Neural crest cell (in vitro differentiated cells): ENCODE results near the gene L3MBTL2. TPM values are rescaled to one million over a fixed set of nuclear protein-coding genes. Genes with fewer than 3 reads are reported as not detected.

ENCODE experiments used
- DNase-seq: peaks from one replicate; pipeline ENCODE4 v3.0.0; 2021; ENCODE audit warnings: low read depth, mixed read lengths, low spot score
- H3K27ac Mint-ChIP-seq: one replicate; pipeline ENCODE4 v1.8.0; 2021; ENCODE audit warnings: mild to moderate bottlenecking, mixed read lengths; ENCODE audit not compliant: unreplicated experiment
- H3K27me3 Mint-ChIP-seq: 2 replicates; pipeline ENCODE4 v1.8.0; 2021; ENCODE audit warnings: low read depth, mild to moderate bottlenecking, mixed read lengths
- H3K36me3 Mint-ChIP-seq: 2 replicates; pipeline ENCODE4 v1.8.0; 2021; ENCODE audit warnings: low read depth, mild to moderate bottlenecking, mixed read lengths
- H3K4me1 Mint-ChIP-seq: 2 replicates; pipeline ENCODE4 v1.8.0; 2021; ENCODE audit warnings: mixed read lengths
- H3K4me3 Mint-ChIP-seq: one replicate; pipeline ENCODE4 v1.8.0; 2021; ENCODE audit warnings: mild to moderate bottlenecking, mixed read lengths
- H3K9me3 Mint-ChIP-seq: 2 replicates; pipeline ENCODE4 v1.8.0; 2021; ENCODE audit warnings: mixed read lengths
- total RNA-seq: library from RNA; stranded (reverse); gene quantifications from 2 replicates; pipeline ENCODE4 v1.2.1, GENCODE V29; 2021
- TF ChIP-seq, protein P1 (sequence below): fragments of 200-600 bp; sonication (generic); conservative IDR thresholded peaks from 2 replicates; pipeline ENCODE4 v1.5.0; 2021; ENCODE audit warnings: antibody characterized with exemption, mild to moderate bottlenecking

The L3MBTL2 gene
- total RNA-seq, 1 donor from 2014 or later, result 32.3 TPM

DNA sequence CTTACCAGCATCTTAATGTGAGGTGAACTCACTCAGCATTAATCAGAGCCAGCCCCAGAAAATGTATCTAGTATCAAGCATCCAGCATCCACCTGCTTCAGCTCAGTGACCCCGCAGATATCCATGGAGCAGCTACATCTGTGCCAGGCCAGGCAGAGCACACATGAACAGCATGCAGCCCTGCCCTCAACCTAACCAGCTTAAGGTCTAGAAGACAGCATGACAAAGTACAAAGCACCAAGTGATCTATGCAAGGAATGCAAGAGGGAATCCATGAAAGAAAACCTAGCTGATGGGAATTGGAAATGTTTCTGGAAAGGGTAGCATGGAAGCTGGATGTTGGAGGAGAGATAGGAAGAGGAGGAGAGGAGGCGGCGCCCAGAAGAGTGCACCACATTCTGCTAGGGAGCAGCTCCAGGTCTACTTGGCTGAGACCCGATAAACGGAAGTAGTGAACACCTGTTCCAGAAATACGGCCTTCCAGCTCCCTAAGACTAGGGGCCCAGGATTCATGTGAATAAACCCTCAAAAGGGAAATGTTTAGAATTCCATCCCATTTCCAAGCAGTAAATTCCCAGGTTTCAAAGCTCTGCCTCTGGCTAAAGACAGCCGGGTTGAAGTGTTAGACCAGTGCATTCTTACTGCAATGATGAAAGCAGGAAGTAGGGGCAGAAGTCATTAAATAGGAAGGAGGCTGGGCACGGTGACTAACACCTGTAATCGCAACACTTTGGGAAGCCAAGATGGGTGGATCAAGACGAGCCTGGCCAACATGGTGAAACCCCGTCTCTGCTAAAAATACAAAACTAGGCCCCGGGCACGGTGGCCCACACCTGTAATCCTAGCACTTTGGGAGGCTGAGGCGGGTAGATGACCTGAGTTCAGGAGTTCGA, 23.5 kb upstream of the L3MBTL2 start:
- no peak for DNase-seq
- Mint-ChIP-seq H3K27me3 (peaks cover 2% of the 10 kb centered on the region), H3K4me3 (no peak overlapping the region), H3K27ac (no peak overlapping the region), H3K4me1 (no peaks in the 10 kb centered on the region), H3K36me3 (peaks cover 18% of the 10 kb centered on the region), H3K9me3 (no peaks in the 10 kb centered on the region)
- TF ChIP-seq, protein P1, sequence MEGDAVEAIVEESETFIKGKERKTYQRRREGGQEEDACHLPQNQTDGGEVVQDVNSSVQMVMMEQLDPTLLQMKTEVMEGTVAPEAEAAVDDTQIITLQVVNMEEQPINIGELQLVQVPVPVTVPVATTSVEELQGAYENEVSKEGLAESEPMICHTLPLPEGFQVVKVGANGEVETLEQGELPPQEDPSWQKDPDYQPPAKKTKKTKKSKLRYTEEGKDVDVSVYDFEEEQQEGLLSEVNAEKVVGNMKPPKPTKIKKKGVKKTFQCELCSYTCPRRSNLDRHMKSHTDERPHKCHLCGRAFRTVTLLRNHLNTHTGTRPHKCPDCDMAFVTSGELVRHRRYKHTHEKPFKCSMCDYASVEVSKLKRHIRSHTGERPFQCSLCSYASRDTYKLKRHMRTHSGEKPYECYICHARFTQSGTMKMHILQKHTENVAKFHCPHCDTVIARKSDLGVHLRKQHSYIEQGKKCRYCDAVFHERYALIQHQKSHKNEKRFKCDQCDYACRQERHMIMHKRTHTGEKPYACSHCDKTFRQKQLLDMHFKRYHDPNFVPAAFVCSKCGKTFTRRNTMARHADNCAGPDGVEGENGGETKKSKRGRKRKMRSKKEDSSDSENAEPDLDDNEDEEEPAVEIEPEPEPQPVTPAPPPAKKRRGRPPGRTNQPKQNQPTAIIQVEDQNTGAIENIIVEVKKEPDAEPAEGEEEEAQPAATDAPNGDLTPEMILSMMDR, result no peak

DNA sequence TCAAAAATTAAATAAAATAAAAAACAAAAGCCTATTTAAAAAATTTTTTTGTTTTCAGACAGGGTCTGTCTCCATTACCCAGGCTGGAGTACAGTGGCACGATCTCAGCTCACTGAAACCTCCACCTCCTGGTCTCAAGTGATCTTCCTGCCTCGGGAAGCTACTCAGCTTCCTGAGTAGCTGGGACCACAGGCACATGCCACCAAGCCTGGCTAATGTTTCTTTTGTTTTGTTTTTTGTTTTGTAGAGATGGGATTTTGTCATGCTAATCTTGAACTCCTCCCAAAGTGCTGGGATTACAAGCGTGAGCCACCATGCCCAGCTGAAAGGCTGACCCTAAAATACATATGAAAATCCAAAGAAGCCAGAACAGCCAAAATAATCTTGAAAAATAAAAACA, 20.4 kb upstream of the L3MBTL2 start:
- DNase-seq, result no peak
- H3K9me3 Mint-ChIP-seq, result no peaks in the 10 kb centered on the region
- H3K27me3 Mint-ChIP-seq, result no peaks in the 10 kb centered on the region
- H3K27ac Mint-ChIP-seq, result no peak overlapping the region
- H3K4me1 Mint-ChIP-seq, result no peaks in the 10 kb centered on the region
- H3K4me3 Mint-ChIP-seq, result no peak overlapping the region
- H3K36me3 Mint-ChIP-seq, result peaks cover 8% of the 10 kb centered on the region
- TF ChIP-seq, protein P1, result no peak

DNA sequence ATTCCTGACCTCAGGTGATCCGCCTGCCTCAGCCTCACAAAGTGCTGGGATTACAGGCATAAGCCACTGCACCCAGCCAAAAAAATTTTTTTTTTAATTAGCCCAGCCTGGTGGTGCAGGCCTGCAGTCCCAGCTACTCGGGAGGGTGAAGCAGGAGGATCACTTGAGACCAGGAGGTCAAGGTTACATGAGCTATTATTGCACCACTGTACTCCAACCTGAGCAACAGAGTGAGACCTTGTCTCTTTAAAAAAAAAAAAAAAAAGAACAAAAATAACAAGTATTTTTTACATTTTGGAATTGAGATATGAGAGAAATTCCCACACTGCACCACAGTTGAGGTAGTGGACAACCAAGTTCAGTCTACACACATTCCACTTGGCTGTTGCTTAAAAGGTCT, 13.6 kb upstream of the L3MBTL2 start:
- no peaks in the 10 kb centered on the region for H3K9me3 Mint-ChIP-seq
- no peak overlapping the region for H3K4me3 Mint-ChIP-seq
- no peak for DNase-seq
- TF ChIP-seq, protein P1, result no peak
- no peaks in the 10 kb centered on the region for H3K36me3 Mint-ChIP-seq
- peaks cover under 1% of the 10 kb centered on the region for H3K4me1 Mint-ChIP-seq
- no peak overlapping the region for H3K27ac Mint-ChIP-seq
- peaks cover 11% of the 10 kb centered on the region for H3K27me3 Mint-ChIP-seq

DNA sequence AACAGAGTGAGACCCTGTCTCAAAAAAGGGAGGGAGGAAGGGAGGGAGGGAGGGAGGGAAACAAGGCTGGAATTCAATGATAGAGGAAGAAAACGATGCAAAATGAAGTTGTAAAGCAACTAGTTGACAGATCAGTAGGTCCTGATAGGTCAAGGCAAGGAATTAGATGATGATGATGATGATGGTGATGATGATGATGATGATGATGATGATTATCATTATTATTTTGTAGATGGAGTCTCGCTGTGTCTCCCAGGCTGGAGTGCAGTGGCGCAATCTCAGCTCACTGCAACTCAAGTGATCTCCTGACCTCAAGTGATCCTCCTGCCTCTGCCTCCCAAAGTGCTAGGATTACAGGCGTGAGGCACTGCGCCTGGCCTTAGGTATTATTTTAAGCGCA, 11.3 kb upstream of the L3MBTL2 start:
- Mint-ChIP-seq H3K27me3 (peaks cover 29% of the 10 kb centered on the region), H3K4me3 (no peak overlapping the region), H3K36me3 (no peaks in the 10 kb centered on the region), H3K27ac (no peak overlapping the region), H3K4me1 (peaks cover 15% of the 10 kb centered on the region), H3K9me3 (no peaks in the 10 kb centered on the region)
- TF ChIP-seq, protein P1, result no peak
- DNase-seq, result no peak

DNA sequence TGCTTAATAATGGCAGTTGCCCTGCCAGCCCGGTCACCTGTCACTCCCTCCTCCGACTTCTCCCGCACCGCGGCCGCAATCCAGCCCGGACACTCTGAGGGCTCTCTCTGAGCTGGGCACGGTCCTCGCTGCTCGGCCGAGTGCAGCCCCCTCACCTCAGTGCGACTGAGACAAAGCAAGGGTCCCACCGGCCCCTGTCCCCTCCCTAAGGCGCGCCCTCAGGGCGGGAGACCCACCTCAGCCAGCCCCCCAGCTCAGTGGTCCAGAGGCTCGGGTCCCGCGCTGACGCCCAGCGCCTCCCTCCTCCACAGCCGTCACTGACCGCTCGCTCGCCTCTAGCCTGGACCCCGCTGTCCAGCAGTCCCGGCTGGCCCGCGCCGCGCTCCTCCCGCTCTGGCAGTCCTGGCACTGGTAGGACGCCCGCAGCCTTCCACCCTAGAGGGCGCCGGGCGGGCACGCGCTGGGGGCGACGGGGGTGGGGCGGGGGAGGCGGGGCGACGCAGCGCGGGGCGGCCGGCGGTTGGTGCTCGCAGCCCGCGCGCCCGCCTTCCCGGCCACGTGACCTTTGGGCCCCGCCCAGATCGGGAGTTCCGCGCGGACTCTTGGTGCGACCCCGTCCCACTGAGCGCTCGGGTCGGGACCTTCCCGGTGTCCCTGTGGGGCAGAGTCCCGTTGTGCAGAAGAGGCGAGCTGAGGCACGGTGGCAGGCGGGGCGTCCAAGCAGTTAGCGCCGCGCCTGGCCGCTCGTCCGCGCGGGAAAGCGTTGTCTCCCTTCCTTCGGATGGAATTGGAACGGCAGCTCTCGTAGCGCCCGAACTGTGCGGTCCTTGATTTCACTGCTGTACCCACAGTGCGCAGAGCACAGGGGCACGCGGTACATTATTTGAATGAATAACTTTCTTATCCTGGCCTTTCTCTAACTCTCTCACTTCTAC, 7.8 kb upstream of the L3MBTL2 start:
- Mint-ChIP-seq H3K4me1 (peaks cover 15% of the 10 kb centered on the region), H3K36me3 (no peaks in the 10 kb centered on the region), H3K27me3 (peaks cover 51% of the 10 kb centered on the region), H3K4me3 (peak overlapping the region; percentile 94), H3K9me3 (no peaks in the 10 kb centered on the region), H3K27ac (no peak overlapping the region)
- peak; percentile 71 for DNase-seq
- TF ChIP-seq, protein P1, result peak; percentile 22
